Activated CD8-positive, alpha-beta memory T cell treated with anti-CD3 and anti-CD28 coated beads for 48 hours (primary cell): Measurements from ENCODE around the gene GPHA2.
"Not testable (repeated sequence)": the region's sequence is repeated elsewhere in the genome, so short reads cannot be mapped to it uniquely, and the experiment has no call there.

Experiments used
- DNase-seq, 3 experiments: peaks; one replicate each; pipeline ENCODE4 v3.0.0-alpha.2; 2020; ENCODE audit warnings: low read depth in 2 of 3, low spot score in 2 of 3

Gene GPHA2

GRCh38 chr11:64935359-64936081, at the start of gene GPHA2:
Gene GPHA2 (minus strand): TSS chr11:64935893. CDS start chr11:64935460, 433 bp downstream.
- DNase-seq = no peak

GRCh38 chr11:64983339-64983738, 47.6 kb upstream of the GPHA2 start:
- DNase-seq = not testable (repeated sequence)

GRCh38 chr11:64976651-64977050, 41.0 kb upstream of the GPHA2 start:
- DNase-seq = no peak

- no peak for DNase-seq
These were observed 38.4 kb upstream of the GPHA2 start for GRCh38 chr11:64974124-64974523.

GRCh38 chr11:64971421-64972233, 35.9 kb upstream of the GPHA2 start, which contains the start of gene MAJIN:
Gene MAJIN (minus strand): TSS chr11:64972108. CDS start chr11:64959405, 12,703 bp downstream.
- peak; percentile 75 to 83 (median 81) for DNase-seq

GRCh38 chr11:64970731-64971151, 35.0 kb upstream of the GPHA2 start:
- DNase-seq = peak in 1 of 3 experiments; percentile 15

- no peak for DNase-seq
These were observed 33.5 kb upstream of the GPHA2 start for GRCh38 chr11:64969209-64969608.

- no peak for DNase-seq
These were observed 31.7 kb upstream of the GPHA2 start for GRCh38 chr11:64967375-64967774.

GRCh38 chr11:64963072-64963631, 27.5 kb upstream of the GPHA2 start:
- DNase-seq = no peak

GRCh38 chr11:64960719-64961118, 25.0 kb upstream of the GPHA2 start:
- no peak for DNase-seq

- no peak for DNase-seq
These were observed 23.8 kb upstream of the GPHA2 start for GRCh38 chr11:64959498-64959897.

GRCh38 chr11:64954201-64954600, 18.5 kb upstream of the GPHA2 start:
- DNase-seq = no peak

GRCh38 chr11:64951529-64951928, 15.8 kb upstream of the GPHA2 start:
- no peak for DNase-seq

GRCh38 chr11:64947208-64947814, 11.6 kb upstream of the GPHA2 start:
- DNase-seq = no peak

- DNase-seq = no peak
These were observed 846 bp upstream of the GPHA2 start for GRCh38 chr11:64936539-64936938.

- no peak for DNase-seq
These were observed 873 bp downstream of the GPHA2 start for GRCh38 chr11:64934682-64935358.

- no peak for DNase-seq
These were observed 1.6 kb downstream of the GPHA2 start for GRCh38 chr11:64933935-64934681.

- no peak for DNase-seq
These were observed 2.3 kb downstream of the GPHA2 start for GRCh38 chr11:64933213-64933934.

GRCh38 chr11:64932324-64932723, 3.4 kb downstream of the GPHA2 start:
- no peak for DNase-seq

- no peak for DNase-seq
These were observed 4.4 kb downstream of the GPHA2 start for GRCh38 chr11:64931290-64931689.
